Activated CD8-positive, alpha-beta memory T cell treated with anti-CD3 and anti-CD28 coated beads, Interleukin-2, amount 50 U/mL, for 48 hours (primary cell): Measurements from ENCODE around the gene KCNMA1.
"Not testable (repeated sequence)": the region's sequence is repeated elsewhere in the genome, so short reads cannot be mapped to it uniquely, and the experiment has no call there.

Source experiments
- DNase-seq: peaks from one replicate; pipeline ENCODE4 v3.0.0-alpha.2; 2020

KCNMA1 gene

GRCh38 chr10:77436257-77436975 lies 201.2 kb downstream of the KCNMA1 start:
- no peak for DNase-seq

DNA sequence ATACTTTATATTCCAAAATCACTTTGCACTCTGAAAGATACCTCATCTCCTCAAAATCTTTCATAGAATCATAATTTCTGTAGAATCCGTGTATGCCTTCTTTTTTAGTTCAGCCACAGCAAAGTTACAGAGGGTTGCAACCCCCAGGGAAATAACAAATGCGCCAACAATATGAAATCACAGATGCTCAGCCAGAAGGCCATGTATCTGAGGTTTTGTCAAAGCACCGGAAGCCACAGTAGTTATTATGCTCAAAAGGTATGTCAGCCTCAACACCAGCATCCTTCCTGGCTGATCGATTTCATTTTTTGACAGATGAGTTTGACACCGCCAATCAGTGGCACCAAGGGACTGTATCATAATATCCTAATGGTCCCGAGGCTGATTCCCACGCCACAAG lies 204.1 kb downstream of the KCNMA1 start:
- DNase-seq, result no peak

- DNase-seq, result no peak
Observed at GRCh38 chr10:77431980-77432797, 205.4 kb downstream of the KCNMA1 start.

DNA sequence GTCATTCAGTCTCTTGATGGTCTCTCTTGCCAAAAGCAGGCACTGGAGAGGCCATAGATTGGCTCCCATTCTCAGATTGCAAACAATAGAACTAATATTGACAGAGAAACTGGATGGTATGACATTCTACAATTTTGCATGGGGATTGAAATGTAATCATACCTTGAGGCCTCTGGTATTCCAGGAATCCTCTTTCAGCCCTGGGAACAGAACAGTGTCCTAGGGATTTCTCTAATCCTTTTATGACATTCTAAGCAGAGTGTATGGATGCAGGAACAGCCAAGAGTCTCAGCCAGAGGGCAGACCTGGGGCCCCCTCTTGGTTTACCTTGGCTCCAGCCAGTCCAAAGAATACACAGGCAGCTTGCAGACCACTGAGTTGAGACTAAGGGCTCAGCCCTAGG lies 206.4 kb downstream of the KCNMA1 start:
- no peak for DNase-seq

DNA sequence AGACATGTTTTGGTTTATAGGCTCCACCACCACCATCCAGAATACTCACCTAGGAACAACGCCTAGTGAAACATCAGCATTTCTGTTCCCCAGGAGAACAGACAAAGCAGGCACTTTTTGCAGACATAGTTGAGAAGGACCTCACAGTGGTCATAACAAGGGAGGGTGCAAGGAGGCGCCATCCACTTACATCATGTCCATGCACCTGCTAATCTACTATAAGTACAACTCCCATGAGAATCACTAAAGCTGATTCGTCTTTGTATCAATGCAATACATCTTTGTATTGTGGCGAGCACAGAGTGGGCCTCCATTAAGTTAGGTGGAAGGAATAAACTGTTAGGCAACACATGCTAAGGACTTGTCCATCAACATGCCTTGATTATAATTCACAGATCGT lies 207.1 kb downstream of the KCNMA1 start:
- no peak for DNase-seq

DNA sequence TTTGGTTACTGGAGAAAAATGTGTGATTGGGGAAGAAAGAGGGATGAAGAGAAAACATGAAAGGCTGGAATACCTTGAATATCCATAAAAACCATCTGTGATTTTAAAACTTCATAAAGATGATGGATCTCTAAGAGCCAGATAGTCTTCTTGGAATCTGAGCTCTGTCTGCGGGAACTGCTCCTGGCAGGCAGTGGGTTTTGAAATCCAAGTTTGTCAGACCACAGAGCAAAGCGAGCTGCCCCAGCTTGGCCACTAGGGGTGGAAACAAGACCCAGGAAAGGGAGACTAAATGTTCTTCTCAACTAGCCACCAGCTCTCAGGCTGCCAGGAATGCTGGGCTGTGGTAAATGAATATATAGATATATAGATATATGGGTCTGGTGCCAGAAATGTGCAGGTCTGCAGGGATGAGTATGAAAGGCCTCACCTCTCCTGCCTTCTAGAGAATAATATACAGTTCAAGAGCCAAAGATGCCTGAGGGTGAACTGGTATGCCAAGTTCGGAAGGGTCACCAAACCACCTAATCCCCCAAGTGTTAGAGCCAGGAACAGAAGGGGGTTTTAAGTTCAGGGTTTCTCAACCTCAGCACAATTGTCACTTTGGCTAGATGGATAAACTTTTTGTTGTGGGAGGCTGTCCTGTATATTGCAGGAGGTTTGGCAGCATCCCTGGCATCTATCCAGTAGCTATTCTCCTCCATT lies 208.8 kb downstream of the KCNMA1 start:
- no peak for DNase-seq

GRCh38 chr10:77424257-77424656 lies 213.4 kb downstream of the KCNMA1 start:
- DNase-seq, result no peak

DNA sequence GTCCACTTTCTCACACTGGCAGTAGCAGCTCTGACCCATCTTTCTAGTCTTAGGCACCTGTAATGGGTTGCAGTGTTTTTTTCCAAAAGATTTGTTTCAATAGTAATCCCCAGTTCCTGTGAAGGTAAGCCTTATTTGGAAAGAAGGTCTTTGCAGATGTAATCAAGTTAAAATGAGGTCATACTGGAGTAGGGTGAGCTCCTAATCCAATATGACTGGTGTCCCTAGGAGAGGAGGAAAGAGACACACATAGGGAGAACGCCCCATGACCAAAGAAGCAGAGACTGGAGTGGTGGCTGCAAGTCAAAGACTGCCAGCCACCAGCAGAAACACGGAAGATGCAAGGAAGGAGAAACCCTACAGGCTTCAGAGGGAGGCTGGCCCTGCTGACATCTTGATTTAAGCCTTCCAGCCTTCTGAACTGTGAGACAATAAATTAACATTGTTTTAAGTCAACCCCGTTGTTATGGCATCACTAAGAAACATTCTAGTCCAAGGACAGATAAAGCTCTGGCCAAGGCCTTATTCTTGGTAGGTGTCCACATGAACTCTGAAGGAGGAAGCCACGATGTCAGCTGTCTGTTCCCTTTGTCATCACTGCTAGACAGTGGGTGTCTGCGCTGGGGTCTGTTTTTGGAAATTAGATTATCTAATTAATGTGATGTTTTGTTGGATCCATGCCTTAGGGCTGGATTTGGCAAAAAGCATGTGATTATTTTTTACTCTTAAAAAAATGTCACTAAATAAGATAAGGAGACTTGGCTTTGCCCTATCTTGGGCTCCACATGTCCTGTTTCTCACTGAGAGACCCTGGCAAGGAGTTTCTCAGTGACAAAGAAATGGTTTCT lies 214.9 kb downstream of the KCNMA1 start:
- no peak for DNase-seq

GRCh38 chr10:77421591-77421990 lies 216.0 kb downstream of the KCNMA1 start:
- no peak for DNase-seq

DNA sequence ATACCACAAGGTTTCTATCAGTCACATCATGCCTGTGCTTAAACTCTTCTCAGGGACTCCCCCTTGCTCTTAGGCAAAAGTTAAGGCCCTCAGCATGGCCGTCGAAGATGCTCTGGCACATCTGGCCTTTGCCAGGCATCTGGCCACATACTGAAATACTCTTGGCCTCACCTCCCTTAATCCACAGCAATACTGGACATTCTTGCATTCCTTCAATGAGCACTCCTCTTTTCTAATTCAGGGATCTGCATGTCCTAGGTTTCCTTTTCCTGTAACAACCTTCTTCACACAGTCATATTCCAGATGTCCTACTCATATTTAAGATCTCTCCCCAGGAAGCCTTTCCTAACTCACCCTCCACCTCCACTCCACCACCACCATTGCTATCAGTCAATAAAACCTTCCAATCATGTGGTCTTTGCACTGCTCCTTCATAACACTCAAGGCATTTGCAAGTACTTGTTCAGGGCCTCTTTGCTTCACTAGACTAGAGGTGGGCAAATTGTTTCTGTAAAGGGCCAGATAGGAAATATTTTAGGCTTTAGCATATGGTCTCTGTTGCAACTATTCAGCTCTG lies 216.6 kb downstream of the KCNMA1 start:
- DNase-seq, result no peak

GRCh38 chr10:77419979-77420378 lies 217.6 kb downstream of the KCNMA1 start:
- no peak for DNase-seq

DNA sequence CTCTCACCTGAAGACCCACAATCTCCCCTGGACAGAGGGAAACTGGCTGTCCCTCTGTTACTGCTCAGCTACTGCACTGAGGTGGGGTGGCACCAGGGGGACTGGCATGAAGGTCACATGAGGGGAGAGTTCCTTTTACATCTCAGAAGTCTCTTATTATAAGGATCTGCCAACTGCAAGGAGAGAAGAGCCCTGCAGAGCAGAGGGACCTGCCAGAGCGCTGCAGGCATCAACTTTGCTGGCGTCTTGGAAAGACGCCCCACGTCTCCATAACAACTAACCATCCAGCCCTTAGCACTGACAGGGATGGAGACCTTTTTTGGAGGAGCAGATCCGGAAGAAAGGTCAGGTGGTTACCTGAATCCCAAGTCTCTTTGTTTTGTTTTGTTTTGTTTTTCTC lies 218.6 kb downstream of the KCNMA1 start:
- no peak for DNase-seq

DNA sequence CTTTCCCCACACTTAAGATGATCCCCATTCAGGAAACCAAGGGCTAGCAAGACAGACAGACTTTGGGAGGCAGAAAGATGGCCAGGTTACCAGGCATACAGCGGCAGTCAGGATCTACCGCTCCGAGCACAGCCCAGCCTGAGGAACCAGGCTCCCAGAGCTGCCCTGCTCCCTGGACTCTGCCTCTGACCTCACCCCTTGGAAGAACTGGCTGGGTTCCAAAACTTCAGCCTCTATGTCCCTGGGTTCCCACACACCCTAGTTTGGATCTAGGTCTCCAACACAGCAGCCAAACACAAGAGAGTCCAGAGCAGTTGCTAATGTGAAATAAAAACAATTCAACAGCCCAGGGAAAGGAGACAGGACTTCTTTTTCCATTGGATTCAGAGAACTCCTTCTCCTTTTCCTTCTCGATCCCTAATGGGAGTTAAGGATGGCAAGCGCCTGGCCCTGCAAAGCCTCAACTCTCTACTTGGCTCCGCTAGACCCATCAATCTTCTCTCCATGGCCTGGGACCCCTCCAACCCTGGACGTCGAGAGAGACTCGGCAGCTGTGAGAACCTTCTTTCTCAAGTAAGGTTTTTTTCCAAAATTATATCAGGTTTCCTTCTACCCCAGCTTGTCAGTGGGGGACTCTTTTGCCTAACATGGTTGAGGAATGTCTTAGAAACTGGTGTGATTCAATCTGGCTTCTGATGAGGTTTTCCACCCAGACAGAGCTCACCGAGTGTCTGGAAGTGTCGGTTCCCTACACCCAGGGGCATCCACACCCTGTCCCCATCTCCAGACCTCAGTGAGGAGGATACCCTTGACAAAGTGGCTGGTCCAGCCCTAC lies 219.6 kb downstream of the KCNMA1 start:
- no peak for DNase-seq

- no peak for DNase-seq
Observed at GRCh38 chr10:77417359-77417758, 220.2 kb downstream of the KCNMA1 start.

- no peak for DNase-seq
Observed at GRCh38 chr10:77416311-77417135, 221.1 kb downstream of the KCNMA1 start.

- DNase-seq, result no peak
Observed at GRCh38 chr10:77415313-77415960, 222.2 kb downstream of the KCNMA1 start.

GRCh38 chr10:77413231-77413630 lies 224.4 kb downstream of the KCNMA1 start:
- no peak for DNase-seq

DNA sequence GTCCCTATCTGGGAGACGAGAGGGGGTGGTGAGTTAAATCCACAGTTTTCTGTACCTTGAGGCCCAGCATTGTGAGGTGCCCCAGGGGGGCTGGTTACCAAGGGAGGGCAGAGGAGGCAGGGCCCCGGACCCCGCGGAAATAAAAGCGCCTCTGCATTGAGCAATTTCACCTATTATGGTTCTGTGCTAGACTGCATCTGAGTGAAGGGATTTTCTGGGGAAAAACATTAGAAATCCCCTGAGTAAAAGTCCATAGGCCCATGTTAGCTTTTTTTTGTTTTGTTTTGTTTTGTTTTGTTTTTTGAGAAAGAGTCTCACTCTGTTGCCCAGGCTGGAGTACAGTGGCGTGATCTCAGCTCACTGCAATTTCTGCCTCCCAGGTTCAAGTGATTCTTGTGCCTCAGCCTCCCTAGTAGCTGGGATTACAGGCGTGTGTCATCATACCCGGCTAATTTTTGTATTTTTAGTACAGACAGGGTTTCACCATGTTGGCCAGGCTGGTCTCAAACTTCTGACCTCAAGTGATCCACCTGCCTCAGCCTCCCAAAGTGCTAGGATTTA lies 225.0 kb downstream of the KCNMA1 start:
- not testable (repeated sequence) for DNase-seq

- DNase-seq, result no peak
Observed at GRCh38 chr10:77411805-77412204, 225.8 kb downstream of the KCNMA1 start.

DNA sequence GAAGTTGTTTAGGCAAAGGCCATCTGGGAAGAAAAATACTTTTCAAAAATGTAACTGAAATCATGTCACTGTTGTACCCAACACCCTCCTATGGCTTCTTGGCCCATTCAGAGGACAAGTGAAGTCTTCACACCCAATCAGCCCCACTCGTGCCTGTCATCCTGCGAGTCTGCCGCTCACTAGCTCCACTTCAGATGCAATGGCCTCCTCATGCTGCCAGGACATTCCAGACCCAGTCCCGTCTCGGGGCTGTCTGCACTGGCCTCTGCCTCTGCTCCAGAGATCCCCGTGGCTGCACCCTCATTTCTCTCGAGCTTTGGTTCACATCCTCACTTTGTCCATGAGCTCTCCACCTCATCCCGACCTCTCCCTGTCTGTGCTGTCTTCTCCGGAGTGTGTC lies 227.1 kb downstream of the KCNMA1 start:
- no peak for DNase-seq
